ENCODE measurements around the gene PRR5. TPM values are rescaled to one million over a fixed set of nuclear protein-coding genes. Genes with fewer than 3 reads are reported as not detected.

The PRR5 gene
- total and polyA plus RNA-seq, 2 donors (not counting 1 experiment from before 2014, with no cell fraction given), result 18.4 to 36.1 TPM

- H3K4me1 Mint-ChIP-seq, result peaks cover 2% of the 10 kb centered on the region
- H3K9me3 ChIP-seq (ENCODE audit: control extremely low read depth in 1 of 3, control insufficient read depth in 2 of 3, insufficient read depth in 1 of 3, low read length in 2 of 3), result peaks cover 0 to 31% (median 0%) of the 10 kb centered on the region in 3 donors
- WGBS (ENCODE audit: insufficient coverage), result 57% methylated on average over 6 of the region's 6 CpGs
- no peak for TF ChIP-seq CTCF (IDR thresholded peaks at IDR 0.05)
- TF ChIP-seq EZH2 (IDR thresholded peaks at IDR 0.05; ENCODE audit: borderline replicate concordance, insufficient read depth, low read depth, low read length, poor library complexity, severe bottlenecking), result no peak
- POLR2A ChIA-PET, result no interaction called here
- H3K27me3 Mint-ChIP-seq, result peaks cover 47% of the 10 kb centered on the region
- H3K79me2 ChIP-seq (ENCODE audit: control insufficient read depth, insufficient read depth, low read length), result no peaks in the 10 kb centered on the region
- H3K4me3 ChIP-seq (ENCODE audit: control extremely low read depth in 1 of 5, extremely low read depth in 1 of 5, insufficient read depth in 1 of 5, low read depth in 2 of 5, low read length in 4 of 5), result no peak overlapping the region
- H3K4me3 Mint-ChIP-seq, result no peak overlapping the region
- DNase-seq (no peak), ATAC-seq (ENCODE audit: low read depth) (no peak)
- intact Hi-C loops (cut with micrococcal nuclease), result no loop called here
- H3K36me3 ChIP-seq (replicated peaks in 1 of 2; ENCODE audit: control extremely low read depth in 1 of 2, control insufficient read depth in 1 of 2, extremely low read depth in 1 of 2, insufficient read depth in 2 of 2, low read length in 1 of 2), result no peaks in the 10 kb centered on the region
- H3K9me3 Mint-ChIP-seq (ENCODE audit: insufficient read depth), result no peaks in the 10 kb centered on the region
- H3K27ac Mint-ChIP-seq, result no peak overlapping the region
- H3K27me3 ChIP-seq (replicated peaks in 1 of 4; ENCODE audit: control extremely low read depth in 1 of 4, control insufficient read depth in 3 of 4, insufficient read depth in 4 of 4, low read length in 3 of 4), result peaks cover 0 to 42% (median 20%) of the 10 kb centered on the region in 4 experiments
- peaks cover 7 to 8% of the 10 kb centered on the region in 2 donors for H3K4me1 ChIP-seq (ENCODE audit: control insufficient read depth in 2 of 2, insufficient read depth in 2 of 2, low read length in 2 of 2)
- no peaks in the 10 kb centered on the region for H4K20me1 ChIP-seq (ENCODE audit: control insufficient read depth, insufficient read depth, low read length, poor library complexity, severe bottlenecking)
- H3K4me2 ChIP-seq (replicated peaks; ENCODE audit: low read depth, low read length, poor library complexity, severe bottlenecking), result no peak overlapping the region
- H3K9ac ChIP-seq (ENCODE audit: low read length), result no peak overlapping the region
- H2AFZ ChIP-seq (ENCODE audit: insufficient read depth, low read depth, low read length, poor library complexity, severe bottlenecking), result no peak overlapping the region
- CTCF ChIA-PET, result no interaction called here
- H3K27ac ChIP-seq (ENCODE audit: low read length in 2 of 2), result no peak overlapping the region
Measured at GRCh38 chr22:44755417-44755816, 53.4 kb downstream of the PRR5 start.

GRCh38 chr22:44755956-44756361 lies 54.0 kb downstream of the PRR5 start:
- DNase-seq, result no peak
- H3K9ac ChIP-seq (ENCODE audit: low read length), result no peak overlapping the region
- H2AFZ ChIP-seq (ENCODE audit: insufficient read depth, low read depth, low read length, poor library complexity, severe bottlenecking), result no peak overlapping the region
- H4K20me1 ChIP-seq (ENCODE audit: control insufficient read depth, insufficient read depth, low read length, poor library complexity, severe bottlenecking), result no peaks in the 10 kb centered on the region
- no peak overlapping the region for H3K27ac Mint-ChIP-seq
- no peak overlapping the region for H3K4me2 ChIP-seq (replicated peaks; ENCODE audit: low read depth, low read length, poor library complexity, severe bottlenecking)
- H3K36me3 ChIP-seq (replicated peaks in 1 of 2; ENCODE audit: control extremely low read depth in 1 of 2, control insufficient read depth in 1 of 2, extremely low read depth in 1 of 2, insufficient read depth in 2 of 2, low read length in 1 of 2), result no peaks in the 10 kb centered on the region
- ATAC-seq (ENCODE audit: low read depth), result no peak
- intact Hi-C loops (cut with micrococcal nuclease), result no loop called here
- peaks cover 44% of the 10 kb centered on the region for H3K27me3 Mint-ChIP-seq
- H3K4me1 ChIP-seq (ENCODE audit: control insufficient read depth in 2 of 2, insufficient read depth in 2 of 2, low read length in 2 of 2), result peaks cover 7 to 8% of the 10 kb centered on the region in 2 donors
- H3K27me3 ChIP-seq (replicated peaks in 1 of 4; ENCODE audit: control extremely low read depth in 1 of 4, control insufficient read depth in 3 of 4, insufficient read depth in 4 of 4, low read length in 3 of 4), result peaks cover 0 to 37% (median 16%) of the 10 kb centered on the region in 4 experiments
- 65% methylated on average over 9 of the region's 9 CpGs for WGBS (ENCODE audit: insufficient coverage)
- H3K4me3 Mint-ChIP-seq, result no peak overlapping the region
- no peak overlapping the region for H3K4me3 ChIP-seq (ENCODE audit: control extremely low read depth in 1 of 5, extremely low read depth in 1 of 5, insufficient read depth in 1 of 5, low read depth in 2 of 5, low read length in 4 of 5)
- POLR2A ChIA-PET, result no interaction called here
- H3K9me3 ChIP-seq (ENCODE audit: control extremely low read depth in 1 of 3, control insufficient read depth in 2 of 3, insufficient read depth in 1 of 3, low read length in 2 of 3), result peaks cover 0 to 34% (median 0%) of the 10 kb centered on the region in 3 donors
- TF ChIP-seq CTCF (IDR thresholded peaks at IDR 0.05) (no peak), EZH2 (IDR thresholded peaks at IDR 0.05; ENCODE audit: borderline replicate concordance, insufficient read depth, low read depth, low read length, poor library complexity, severe bottlenecking) (no peak)
- CTCF ChIA-PET, result interaction anchor here (0.5 kb wide), 1 partner anchor 16 kb away, joined by 4 read pairs; no protein-coding TSS in a partner anchor
- no peaks in the 10 kb centered on the region for H3K79me2 ChIP-seq (ENCODE audit: control insufficient read depth, insufficient read depth, low read length)
- H3K27ac ChIP-seq (ENCODE audit: low read length in 2 of 2), result no peak overlapping the region
- peaks cover 2% of the 10 kb centered on the region for H3K4me1 Mint-ChIP-seq
- H3K9me3 Mint-ChIP-seq (ENCODE audit: insufficient read depth), result no peaks in the 10 kb centered on the region

All from B cell (primary cell).